Eye (tissue), 1 donor: ENCODE measurements around the gene VKORC1.
A peak's percentile ranks its signal among the peaks of the same experiment; 100 is the strongest.

Source experiments
- DNase-seq: peaks from one replicate; pipeline ENCODE4 v3.0.0-alpha.2; 2015

VKORC1 gene

DNA sequence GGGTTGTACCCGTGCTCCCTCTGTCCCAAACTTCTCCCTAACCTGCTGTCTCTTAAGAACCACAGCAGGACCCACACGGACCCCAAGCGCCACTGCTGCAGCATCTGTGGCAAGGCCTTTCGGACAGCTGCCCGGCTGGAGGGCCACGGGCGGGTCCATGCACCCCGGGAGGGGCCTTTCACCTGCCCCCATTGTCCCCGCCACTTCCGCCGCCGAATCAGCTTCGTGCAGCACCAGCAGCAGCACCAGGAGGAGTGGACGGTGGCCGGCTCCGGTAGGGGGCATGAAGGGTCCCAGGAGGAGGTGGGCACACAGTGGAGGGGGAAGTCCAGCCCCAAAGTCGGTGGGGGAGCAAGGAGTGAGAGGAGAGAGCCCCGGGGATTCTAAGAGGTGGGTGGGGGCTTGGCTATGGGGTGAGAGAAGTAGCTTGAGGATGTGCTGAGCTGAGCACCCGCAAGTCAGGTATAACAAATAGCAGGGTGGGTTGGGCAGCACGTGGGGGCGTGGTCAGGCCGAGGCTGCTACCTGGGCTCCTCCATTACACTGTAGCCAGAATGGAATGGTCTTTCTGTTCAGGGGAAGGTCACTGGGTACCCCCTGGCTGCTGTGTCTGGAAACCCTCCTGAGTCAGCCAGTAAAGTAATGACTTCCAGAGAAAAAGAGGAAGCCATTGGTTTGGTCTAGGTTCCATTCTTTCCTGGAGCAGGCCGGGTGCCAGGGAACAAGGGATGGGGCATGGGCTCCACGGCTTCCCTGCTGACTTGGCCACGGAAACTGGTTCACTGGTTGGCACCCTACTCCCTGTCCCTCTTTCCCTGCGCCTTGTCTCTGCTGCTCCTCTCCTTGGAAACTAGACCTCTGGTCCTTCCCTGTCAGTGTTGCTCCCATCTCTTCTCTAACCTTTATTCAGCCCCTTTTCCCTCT, 12.9 kb downstream of the VKORC1 start:
- DNase-seq: no peak

- no peak for DNase-seq
These were observed 13.7 kb downstream of the VKORC1 start for GRCh38 chr16:31080756-31081419.

DNA sequence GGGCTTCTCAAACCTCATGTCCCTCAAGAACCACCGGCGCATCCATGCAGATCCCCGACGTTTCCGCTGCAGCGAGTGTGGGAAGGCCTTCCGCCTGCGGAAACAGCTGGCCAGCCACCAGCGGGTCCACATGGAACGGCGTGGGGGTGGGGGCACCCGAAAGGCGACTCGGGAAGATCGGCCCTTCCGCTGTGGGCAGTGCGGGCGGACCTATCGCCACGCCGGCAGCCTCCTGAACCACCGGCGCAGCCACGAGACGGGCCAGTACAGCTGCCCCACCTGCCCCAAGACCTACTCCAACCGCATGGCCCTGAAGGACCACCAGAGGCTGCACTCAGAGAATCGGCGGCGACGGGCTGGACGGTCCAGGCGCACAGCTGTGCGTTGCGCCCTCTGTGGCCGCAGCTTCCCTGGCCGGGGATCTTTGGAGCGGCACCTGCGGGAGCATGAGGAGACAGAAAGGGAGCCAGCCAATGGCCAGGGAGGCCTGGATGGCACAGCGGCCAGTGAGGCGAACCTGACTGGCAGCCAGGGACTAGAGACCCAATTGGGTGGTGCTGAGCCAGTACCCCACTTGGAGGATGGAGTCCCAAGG, 14.5 kb downstream of the VKORC1 start:
- no peak for DNase-seq

GRCh38 chr16:31079342-31079944, 15.2 kb downstream of the VKORC1 start:
- DNase-seq: no peak

- DNase-seq: no peak
These were observed 15.8 kb downstream of the VKORC1 start for GRCh38 chr16:31078597-31079341.

- no peak for DNase-seq
These were observed 16.8 kb downstream of the VKORC1 start for GRCh38 chr16:31077592-31078396.

DNA sequence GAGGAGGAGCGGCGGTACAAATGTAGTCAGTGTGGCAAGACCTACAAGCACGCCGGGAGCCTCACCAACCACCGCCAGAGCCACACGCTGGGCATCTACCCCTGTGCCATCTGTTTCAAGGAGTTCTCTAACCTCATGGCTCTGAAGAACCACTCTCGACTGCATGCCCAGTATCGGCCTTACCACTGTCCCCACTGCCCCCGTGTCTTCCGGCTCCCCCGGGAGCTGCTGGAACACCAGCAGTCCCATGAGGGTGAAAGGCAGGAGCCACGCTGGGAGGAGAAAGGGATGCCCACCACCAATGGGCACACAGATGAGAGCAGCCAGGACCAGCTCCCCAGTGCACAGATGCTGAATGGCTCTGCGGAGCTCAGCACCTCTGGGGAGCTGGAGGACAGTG, 17.6 kb downstream of the VKORC1 start:
- no peak for DNase-seq

DNA sequence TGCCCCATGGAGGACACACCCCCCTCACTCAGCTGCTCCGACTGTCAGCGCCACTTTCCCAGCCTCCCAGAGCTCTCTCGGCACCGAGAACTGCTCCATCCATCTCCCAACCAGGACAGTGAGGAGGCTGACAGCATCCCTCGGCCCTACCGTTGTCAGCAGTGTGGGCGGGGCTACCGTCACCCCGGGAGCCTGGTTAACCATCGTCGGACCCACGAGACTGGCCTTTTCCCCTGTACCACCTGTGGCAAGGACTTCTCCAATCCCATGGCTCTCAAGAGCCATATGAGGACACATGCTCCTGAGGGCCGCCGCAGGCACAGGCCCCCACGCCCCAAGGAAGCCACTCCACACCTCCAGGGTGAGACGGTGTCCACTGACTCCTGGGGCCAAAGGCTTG, 18.3 kb downstream of the VKORC1 start:
- no peak for DNase-seq

DNA sequence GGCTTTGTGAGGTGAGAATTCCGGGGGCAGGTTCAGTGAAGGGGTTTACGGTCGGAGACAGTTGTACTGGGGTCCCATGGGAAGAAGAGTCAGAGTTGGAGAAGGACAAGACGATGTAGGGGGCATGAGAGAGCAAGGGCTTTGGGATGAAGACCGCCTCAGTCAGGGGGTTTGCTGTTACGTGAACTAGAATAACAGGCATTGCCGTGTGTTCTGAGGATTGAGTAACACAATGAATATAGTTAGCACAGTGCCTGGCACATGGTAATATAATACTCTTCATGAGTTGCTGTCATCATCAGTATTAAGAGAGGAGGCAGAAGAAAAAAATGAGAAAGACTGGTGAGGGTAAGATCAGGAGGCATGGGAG, 19.8 kb downstream of the VKORC1 start:
- DNase-seq: no peak

- DNase-seq: peak; percentile 99
These were observed 20.4 kb downstream of the VKORC1 start, which contains the start of the genes ZNF646 and ZNF668 for GRCh38 chr16:31073970-31074813. TSS of gene ZNF646 (plus strand) at chr16:31074422. CDS start at chr16:31076325, 1,903 bp downstream. TSS of gene ZNF668 (minus strand) at chr16:31074240. CDS start at chr16:31064459, 9,781 bp downstream.

GRCh38 chr16:31073142-31073969, 21.2 kb downstream of the VKORC1 start:
- DNase-seq: peak; percentile 98

DNA sequence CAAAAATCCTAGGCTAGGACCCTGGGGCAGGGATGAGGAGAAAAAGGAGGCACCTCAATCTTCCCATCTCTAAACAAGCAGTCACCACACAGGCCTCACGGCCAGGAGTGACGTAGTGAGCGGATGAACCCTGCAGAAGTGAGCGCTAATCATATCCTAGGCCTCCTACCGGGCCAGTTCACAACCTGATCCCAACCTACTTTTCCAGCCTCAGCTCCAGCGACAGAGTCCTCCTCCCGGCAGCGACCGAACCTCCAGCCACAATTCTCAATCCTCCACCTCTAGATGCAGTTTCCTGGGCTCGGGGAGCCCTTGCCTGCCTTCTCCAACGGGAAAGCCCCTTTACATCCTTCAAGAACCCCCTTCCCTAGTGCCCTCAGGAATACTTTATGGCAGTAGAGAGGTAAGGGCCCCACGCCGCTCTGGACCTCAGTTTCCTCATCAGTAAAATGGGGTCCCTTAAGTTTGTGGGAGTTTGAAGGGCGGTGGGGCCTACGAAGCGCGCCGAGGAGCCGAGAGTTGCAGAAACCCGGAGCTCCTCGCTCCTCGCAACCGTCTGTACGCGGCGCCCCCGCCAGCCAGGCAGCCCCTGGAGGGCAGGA, 22.0 kb downstream of the VKORC1 start:
- DNase-seq: no peak

DNA sequence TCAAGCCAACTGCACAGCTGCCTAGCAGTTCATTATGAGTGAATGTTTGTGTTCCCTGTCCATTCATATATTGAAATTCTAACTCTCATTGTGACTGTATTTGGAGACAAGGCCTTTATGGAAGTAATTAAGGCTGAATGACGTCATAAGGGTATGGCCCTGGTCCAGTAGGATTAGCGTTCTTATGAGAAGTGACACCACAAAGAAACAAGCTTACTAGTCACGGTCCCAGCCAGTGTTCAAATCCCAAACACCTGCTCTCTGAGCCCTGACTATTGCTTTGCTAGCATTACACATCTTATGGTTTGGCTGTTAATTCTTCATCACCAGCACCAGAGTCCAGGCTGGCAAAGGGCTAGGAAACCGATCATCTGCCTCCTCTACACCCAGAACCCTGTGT, 22.7 kb downstream of the VKORC1 start:
- peak; percentile 72 for DNase-seq

GRCh38 chr16:31067342-31067741, 27.3 kb downstream of the VKORC1 start:
- DNase-seq: no peak

DNA sequence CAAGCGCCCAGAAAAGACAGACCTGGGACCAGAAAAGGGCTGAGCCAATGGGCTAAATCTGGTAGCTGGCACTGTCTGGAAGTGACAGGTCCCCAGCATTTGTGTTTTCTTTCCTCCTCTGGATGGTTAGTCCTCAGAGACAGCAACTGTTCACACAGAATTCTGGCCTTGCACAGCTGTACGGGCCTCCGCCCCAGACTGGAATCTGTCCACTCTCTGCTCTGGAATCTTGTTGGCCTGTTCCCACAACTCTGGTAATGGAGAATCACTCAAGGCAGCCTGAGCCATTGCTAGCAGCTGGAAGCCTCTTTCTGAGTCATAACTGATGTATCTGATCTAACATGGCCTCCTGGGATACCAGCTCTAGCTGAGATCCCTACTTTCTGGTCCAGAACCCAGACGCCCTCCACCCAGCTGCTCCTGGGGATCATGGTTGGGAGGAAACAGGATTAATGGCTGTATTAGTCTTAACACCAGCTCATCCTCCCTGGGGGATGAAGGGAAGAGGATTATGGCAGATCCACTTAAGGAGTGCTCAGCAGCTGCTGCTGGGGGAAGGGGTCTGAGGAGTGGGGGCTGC, 29.6 kb downstream of the VKORC1 start:
- peak; percentile 78 for DNase-seq

GRCh38 chr16:31063843-31064611, 30.6 kb downstream of the VKORC1 start:
- no peak for DNase-seq

GRCh38 chr16:31063495-31063842, 31.1 kb downstream of the VKORC1 start:
- no peak for DNase-seq

GRCh38 chr16:31061813-31062440, 32.7 kb downstream of the VKORC1 start:
- no peak for DNase-seq
